ENCODE measurements around the gene POLR3E.

The POLR3E gene

GRCh38 chr16:22352723-22353122 lies 55.5 kb downstream of the POLR3E start:
- H3K27me3 ChIP-seq (ENCODE audit: insufficient read depth, insufficient read length) = no peaks in the 10 kb centered on the region
- H3K9ac ChIP-seq (ENCODE audit: insufficient read length, low read depth) = no peak overlapping the region
- no peaks in the 10 kb centered on the region for H3K9me3 ChIP-seq (ENCODE audit: insufficient read depth, low read length)
- peaks cover 6% of the 10 kb centered on the region for H3K4me1 ChIP-seq (ENCODE audit: insufficient read depth, insufficient read length)
- H3K4me3 ChIP-seq (ENCODE audit: insufficient read length, low read depth) = no peak overlapping the region
- peaks cover 47% of the 10 kb centered on the region for H3K36me3 ChIP-seq (ENCODE audit: insufficient read depth, insufficient read length, low read length)
- TF ChIP-seq ZNF274 (IDR thresholded peaks at IDR 0.05; ENCODE audit: low read depth, low read length) (no peak), SUZ12 (IDR thresholded peaks at IDR 0.05; ENCODE audit: extremely low read depth, insufficient read depth, insufficient read length) (no peak), YY1 (IDR thresholded peaks at IDR 0.05; ENCODE audit: insufficient read depth, insufficient read length) (no peak)
- DNase-seq (ENCODE audit: low read depth, low spot score) = peak; percentile 71

- peaks cover 6% of the 10 kb centered on the region for H3K4me1 ChIP-seq (ENCODE audit: insufficient read depth, insufficient read length)
- H3K27me3 ChIP-seq (ENCODE audit: insufficient read depth, insufficient read length) = no peaks in the 10 kb centered on the region
- TF ChIP-seq ZNF274 (IDR thresholded peaks at IDR 0.05; ENCODE audit: low read depth, low read length) = no peak
- TF ChIP-seq YY1 (IDR thresholded peaks at IDR 0.05; ENCODE audit: insufficient read depth, insufficient read length) = no peak
- no peak for TF ChIP-seq SUZ12 (IDR thresholded peaks at IDR 0.05; ENCODE audit: extremely low read depth, insufficient read depth, insufficient read length)
- H3K9me3 ChIP-seq (ENCODE audit: insufficient read depth, low read length) = no peaks in the 10 kb centered on the region
- peaks cover 44% of the 10 kb centered on the region for H3K36me3 ChIP-seq (ENCODE audit: insufficient read depth, insufficient read length, low read length)
- DNase-seq (ENCODE audit: low read depth, low spot score) = peak; percentile 62
- H3K9ac ChIP-seq (ENCODE audit: insufficient read length, low read depth) = peak overlapping the region; percentile 14
- H3K4me3 ChIP-seq (ENCODE audit: insufficient read length, low read depth) = no peak overlapping the region
Observed at GRCh38 chr16:22353191-22353919, 56.1 kb downstream of the POLR3E start.

GRCh38 chr16:22353933-22354541 lies 56.8 kb downstream of the POLR3E start:
- no peak overlapping the region for H3K9ac ChIP-seq (ENCODE audit: insufficient read length, low read depth)
- H3K27me3 ChIP-seq (ENCODE audit: insufficient read depth, insufficient read length) = no peaks in the 10 kb centered on the region
- H3K4me1 ChIP-seq (ENCODE audit: insufficient read depth, insufficient read length) = peaks cover 6% of the 10 kb centered on the region
- no peaks in the 10 kb centered on the region for H3K9me3 ChIP-seq (ENCODE audit: insufficient read depth, low read length)
- H3K36me3 ChIP-seq (ENCODE audit: insufficient read depth, insufficient read length, low read length) = peaks cover 38% of the 10 kb centered on the region
- DNase-seq (ENCODE audit: low read depth, low spot score) = no peak
- no peak for TF ChIP-seq ZNF274 (IDR thresholded peaks at IDR 0.05; ENCODE audit: low read depth, low read length)
- no peak for TF ChIP-seq YY1 (IDR thresholded peaks at IDR 0.05; ENCODE audit: insufficient read depth, insufficient read length)
- TF ChIP-seq SUZ12 (IDR thresholded peaks at IDR 0.05; ENCODE audit: extremely low read depth, insufficient read depth, insufficient read length) = no peak
- no peak overlapping the region for H3K4me3 ChIP-seq (ENCODE audit: insufficient read length, low read depth)

GRCh38 chr16:22355487-22355908 lies 58.3 kb downstream of the POLR3E start:
- H3K9ac ChIP-seq (ENCODE audit: insufficient read length, low read depth) = no peak overlapping the region
- no peak for TF ChIP-seq SUZ12 (IDR thresholded peaks at IDR 0.05; ENCODE audit: extremely low read depth, insufficient read depth, insufficient read length)
- TF ChIP-seq ZNF274 (IDR thresholded peaks at IDR 0.05; ENCODE audit: low read depth, low read length) = no peak
- TF ChIP-seq YY1 (IDR thresholded peaks at IDR 0.05; ENCODE audit: insufficient read depth, insufficient read length) = no peak
- H3K4me1 ChIP-seq (ENCODE audit: insufficient read depth, insufficient read length) = peaks cover 6% of the 10 kb centered on the region
- H3K36me3 ChIP-seq (ENCODE audit: insufficient read depth, insufficient read length, low read length) = peaks cover 29% of the 10 kb centered on the region
- H3K27me3 ChIP-seq (ENCODE audit: insufficient read depth, insufficient read length) = no peaks in the 10 kb centered on the region
- no peaks in the 10 kb centered on the region for H3K9me3 ChIP-seq (ENCODE audit: insufficient read depth, low read length)
- no peak for DNase-seq (ENCODE audit: low read depth, low spot score)
- no peak overlapping the region for H3K4me3 ChIP-seq (ENCODE audit: insufficient read length, low read depth)

- no peak for DNase-seq (ENCODE audit: low read depth, low spot score)
- TF ChIP-seq YY1 (IDR thresholded peaks at IDR 0.05; ENCODE audit: insufficient read depth, insufficient read length) = no peak
- no peak for TF ChIP-seq ZNF274 (IDR thresholded peaks at IDR 0.05; ENCODE audit: low read depth, low read length)
- no peak for TF ChIP-seq SUZ12 (IDR thresholded peaks at IDR 0.05; ENCODE audit: extremely low read depth, insufficient read depth, insufficient read length)
- Histone ChIP-seq H3K9ac (ENCODE audit: insufficient read length, low read depth) (no peak overlapping the region), H3K4me1 (ENCODE audit: insufficient read depth, insufficient read length) (peaks cover 6% of the 10 kb centered on the region), H3K36me3 (ENCODE audit: insufficient read depth, insufficient read length, low read length) (peaks cover 17% of the 10 kb centered on the region), H3K27me3 (ENCODE audit: insufficient read depth, insufficient read length) (no peaks in the 10 kb centered on the region), H3K9me3 (ENCODE audit: insufficient read depth, low read length) (no peaks in the 10 kb centered on the region), H3K4me3 (ENCODE audit: insufficient read length, low read depth) (no peak overlapping the region)
Observed at GRCh38 chr16:22356930-22357634, 59.9 kb downstream of the POLR3E start.

DNA sequence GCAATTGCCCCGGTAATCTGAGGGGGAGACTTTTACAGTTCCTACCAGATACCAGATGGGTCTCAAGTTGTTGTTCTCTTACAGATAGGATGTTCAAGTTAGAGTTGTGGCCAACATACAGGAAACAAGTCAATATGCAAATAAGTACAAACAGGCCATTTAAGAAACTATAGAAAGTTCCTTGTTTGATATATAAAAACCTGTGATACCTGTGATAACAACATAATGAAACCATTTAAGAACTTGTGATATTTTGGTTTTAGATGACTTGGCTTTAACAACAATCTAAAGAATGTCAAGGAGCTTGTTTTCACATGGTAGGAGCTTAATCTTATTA lies 60.4 kb downstream of the POLR3E start:
- no peak for DNase-seq (ENCODE audit: low read depth, low spot score)
- TF ChIP-seq YY1 (IDR thresholded peaks at IDR 0.05; ENCODE audit: insufficient read depth, insufficient read length) = no peak
- TF ChIP-seq ZNF274 (IDR thresholded peaks at IDR 0.05; ENCODE audit: low read depth, low read length) = no peak
- TF ChIP-seq SUZ12 (IDR thresholded peaks at IDR 0.05; ENCODE audit: extremely low read depth, insufficient read depth, insufficient read length) = no peak
- Histone ChIP-seq H3K4me3 (ENCODE audit: insufficient read length, low read depth) (no peak overlapping the region), H3K27me3 (ENCODE audit: insufficient read depth, insufficient read length) (no peaks in the 10 kb centered on the region), H3K9me3 (ENCODE audit: insufficient read depth, low read length) (no peaks in the 10 kb centered on the region), H3K4me1 (ENCODE audit: insufficient read depth, insufficient read length) (peaks cover 6% of the 10 kb centered on the region), H3K9ac (ENCODE audit: insufficient read length, low read depth) (no peak overlapping the region), H3K36me3 (ENCODE audit: insufficient read depth, insufficient read length, low read length) (peaks cover 19% of the 10 kb centered on the region)

DNA sequence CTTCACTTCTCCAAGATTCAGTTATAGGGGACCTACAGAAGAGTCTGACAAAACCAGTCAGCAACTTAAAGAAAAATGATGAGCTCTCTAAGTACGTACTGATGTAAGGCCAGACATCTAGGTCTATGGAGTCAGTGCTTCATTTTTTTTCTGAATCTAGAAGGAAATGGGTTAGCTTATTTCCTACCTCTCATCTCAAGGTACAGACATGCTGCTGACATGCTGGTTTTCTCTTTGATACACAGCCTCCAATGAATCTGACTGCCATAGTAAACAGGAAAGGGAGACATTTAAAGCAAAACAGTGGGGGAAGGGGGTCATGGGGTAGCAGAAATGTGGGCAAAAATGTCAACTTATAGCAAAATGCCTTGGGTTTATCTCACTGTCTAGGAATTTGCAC lies 60.8 kb downstream of the POLR3E start:
- no peaks in the 10 kb centered on the region for H3K27me3 ChIP-seq (ENCODE audit: insufficient read depth, insufficient read length)
- H3K9me3 ChIP-seq (ENCODE audit: insufficient read depth, low read length) = no peaks in the 10 kb centered on the region
- H3K36me3 ChIP-seq (ENCODE audit: insufficient read depth, insufficient read length, low read length) = peaks cover 21% of the 10 kb centered on the region
- DNase-seq (ENCODE audit: low read depth, low spot score) = no peak
- no peak overlapping the region for H3K4me3 ChIP-seq (ENCODE audit: insufficient read length, low read depth)
- H3K4me1 ChIP-seq (ENCODE audit: insufficient read depth, insufficient read length) = peaks cover 6% of the 10 kb centered on the region
- TF ChIP-seq SUZ12 (IDR thresholded peaks at IDR 0.05; ENCODE audit: extremely low read depth, insufficient read depth, insufficient read length) = no peak
- H3K9ac ChIP-seq (ENCODE audit: insufficient read length, low read depth) = no peak overlapping the region

Measured in NT2/D1 (cell line).